ENCODE data around the gene TOM1L1. TPM values are rescaled to one million over a fixed set of nuclear protein-coding genes. Genes with fewer than 3 reads are reported as not detected.
A peak's percentile ranks its signal among the peaks of the same experiment; 100 is the strongest.

TOM1L1 gene
- total RNA-seq, 1 experiment from 2014 or later: 46.8 TPM

DNA sequence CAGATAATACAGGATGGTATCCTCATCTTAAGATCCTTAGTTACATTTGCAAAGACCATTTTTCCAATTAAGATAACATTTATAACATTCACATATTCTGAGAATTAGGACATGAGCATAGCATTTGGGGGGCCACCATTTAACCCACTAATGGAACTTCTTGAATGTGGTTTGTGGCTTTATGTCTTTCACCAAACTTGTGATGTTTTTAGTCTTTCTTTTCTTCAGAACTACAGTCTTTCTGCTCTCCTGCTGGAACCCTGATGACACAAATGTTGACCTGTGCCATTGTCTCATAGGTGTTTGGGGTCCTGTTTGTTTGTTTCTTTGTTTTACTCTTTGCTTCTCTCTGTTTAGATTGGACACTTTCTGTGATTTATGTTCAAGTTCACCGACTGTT, 44.6 kb downstream of the TOM1L1 start:
- CTCF ChIA-PET: interaction anchor here (0.6 kb wide), 1 partner anchor 1482 kb away, joined by 3 read pairs; no protein-coding TSS in a partner anchor
- Mint-ChIP-seq H3K27ac (ENCODE audit: unreplicated experiment) (no peak overlapping the region), H3K4me1 (ENCODE audit: low read depth, unreplicated experiment) (peaks cover 15% of the 10 kb centered on the region), H3K9me3 (ENCODE audit: low read depth, unreplicated experiment) (no peaks in the 10 kb centered on the region), H3K4me3 (ENCODE audit: low read depth, unreplicated experiment) (no peak overlapping the region), H3K27me3 (ENCODE audit: unreplicated experiment) (no peaks in the 10 kb centered on the region), H3K36me3 (ENCODE audit: insufficient read depth, unreplicated experiment) (peaks cover 10% of the 10 kb centered on the region)
- TF ChIP-seq, protein P1, sequence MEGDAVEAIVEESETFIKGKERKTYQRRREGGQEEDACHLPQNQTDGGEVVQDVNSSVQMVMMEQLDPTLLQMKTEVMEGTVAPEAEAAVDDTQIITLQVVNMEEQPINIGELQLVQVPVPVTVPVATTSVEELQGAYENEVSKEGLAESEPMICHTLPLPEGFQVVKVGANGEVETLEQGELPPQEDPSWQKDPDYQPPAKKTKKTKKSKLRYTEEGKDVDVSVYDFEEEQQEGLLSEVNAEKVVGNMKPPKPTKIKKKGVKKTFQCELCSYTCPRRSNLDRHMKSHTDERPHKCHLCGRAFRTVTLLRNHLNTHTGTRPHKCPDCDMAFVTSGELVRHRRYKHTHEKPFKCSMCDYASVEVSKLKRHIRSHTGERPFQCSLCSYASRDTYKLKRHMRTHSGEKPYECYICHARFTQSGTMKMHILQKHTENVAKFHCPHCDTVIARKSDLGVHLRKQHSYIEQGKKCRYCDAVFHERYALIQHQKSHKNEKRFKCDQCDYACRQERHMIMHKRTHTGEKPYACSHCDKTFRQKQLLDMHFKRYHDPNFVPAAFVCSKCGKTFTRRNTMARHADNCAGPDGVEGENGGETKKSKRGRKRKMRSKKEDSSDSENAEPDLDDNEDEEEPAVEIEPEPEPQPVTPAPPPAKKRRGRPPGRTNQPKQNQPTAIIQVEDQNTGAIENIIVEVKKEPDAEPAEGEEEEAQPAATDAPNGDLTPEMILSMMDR (IDR thresholded peaks at IDR 0.05; ENCODE audit: unreplicated experiment): no peak
- no TSS peak for BruUV-seq (replicated peaks)
- intact Hi-C loops (cut with micrococcal nuclease; ENCODE audit: unreplicated experiment): no loop called here
- no peak for DNase-seq

DNA sequence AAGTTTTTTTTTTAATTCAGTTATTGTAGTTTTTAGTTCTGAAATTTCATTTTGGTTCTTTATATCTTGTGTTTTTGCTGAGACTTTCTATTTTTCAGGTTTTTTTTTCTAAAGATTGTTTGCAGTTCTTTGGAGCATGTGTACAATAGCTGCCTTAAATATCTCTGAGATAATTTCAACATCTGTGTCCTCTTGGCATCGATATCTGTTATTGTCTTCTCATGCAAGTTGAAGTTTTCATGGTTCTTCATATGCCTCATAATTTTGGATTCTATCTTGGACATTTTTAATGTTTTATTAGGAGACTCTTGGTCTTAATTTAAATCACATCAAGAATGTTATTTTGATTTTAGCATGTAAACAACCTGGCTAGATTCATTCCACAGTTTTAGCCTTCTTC, 45.0 kb downstream of the TOM1L1 start:
- Mint-ChIP-seq H3K36me3 (ENCODE audit: insufficient read depth, unreplicated experiment) (peaks cover 10% of the 10 kb centered on the region), H3K4me1 (ENCODE audit: low read depth, unreplicated experiment) (peaks cover 15% of the 10 kb centered on the region), H3K9me3 (ENCODE audit: low read depth, unreplicated experiment) (no peaks in the 10 kb centered on the region), H3K27ac (ENCODE audit: unreplicated experiment) (no peak overlapping the region), H3K4me3 (ENCODE audit: low read depth, unreplicated experiment) (no peak overlapping the region), H3K27me3 (ENCODE audit: unreplicated experiment) (no peaks in the 10 kb centered on the region)
- intact Hi-C loops (cut with micrococcal nuclease; ENCODE audit: unreplicated experiment): no loop called here
- CTCF ChIA-PET: interaction anchor here (0.6 kb wide), 1 partner anchor 1482 kb away, joined by 3 read pairs; no protein-coding TSS in a partner anchor
- no TSS peak for BruUV-seq (replicated peaks)
- TF ChIP-seq, protein P1 (IDR thresholded peaks at IDR 0.05; ENCODE audit: unreplicated experiment): no peak
- no peak for DNase-seq

DNA sequence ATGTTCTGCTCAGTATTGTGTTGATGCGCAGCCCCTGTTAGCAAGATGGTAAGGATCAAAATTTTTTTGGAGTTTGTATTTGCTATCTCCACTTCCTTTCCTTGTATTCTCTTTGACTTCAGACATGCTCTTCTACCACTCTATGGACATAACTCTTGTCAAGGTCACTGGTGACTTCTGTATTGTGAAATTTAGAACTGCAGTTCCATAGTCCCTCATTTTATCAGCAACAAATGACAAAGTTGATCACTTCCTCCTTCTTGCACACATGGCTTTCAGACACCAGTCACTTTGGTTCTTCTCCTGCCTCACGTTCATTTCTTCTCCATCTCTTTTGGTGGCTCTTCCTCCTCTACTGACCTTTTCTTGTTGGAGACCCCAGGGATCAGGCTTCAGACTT, 46.7 kb downstream of the TOM1L1 start:
- TF ChIP-seq, protein P1 (IDR thresholded peaks at IDR 0.05; ENCODE audit: unreplicated experiment): no peak
- no TSS peak for BruUV-seq (replicated peaks)
- H3K27me3 Mint-ChIP-seq (ENCODE audit: unreplicated experiment): no peaks in the 10 kb centered on the region
- DNase-seq: no peak
- CTCF ChIA-PET: no interaction called here
- H3K4me3 Mint-ChIP-seq (ENCODE audit: low read depth, unreplicated experiment): no peak overlapping the region
- intact Hi-C loops (cut with micrococcal nuclease; ENCODE audit: unreplicated experiment): no loop called here
- H3K36me3 Mint-ChIP-seq (ENCODE audit: insufficient read depth, unreplicated experiment): peaks cover 10% of the 10 kb centered on the region
- H3K27ac Mint-ChIP-seq (ENCODE audit: unreplicated experiment): no peak overlapping the region
- H3K4me1 Mint-ChIP-seq (ENCODE audit: low read depth, unreplicated experiment): peaks cover 15% of the 10 kb centered on the region
- no peaks in the 10 kb centered on the region for H3K9me3 Mint-ChIP-seq (ENCODE audit: low read depth, unreplicated experiment)

DNA sequence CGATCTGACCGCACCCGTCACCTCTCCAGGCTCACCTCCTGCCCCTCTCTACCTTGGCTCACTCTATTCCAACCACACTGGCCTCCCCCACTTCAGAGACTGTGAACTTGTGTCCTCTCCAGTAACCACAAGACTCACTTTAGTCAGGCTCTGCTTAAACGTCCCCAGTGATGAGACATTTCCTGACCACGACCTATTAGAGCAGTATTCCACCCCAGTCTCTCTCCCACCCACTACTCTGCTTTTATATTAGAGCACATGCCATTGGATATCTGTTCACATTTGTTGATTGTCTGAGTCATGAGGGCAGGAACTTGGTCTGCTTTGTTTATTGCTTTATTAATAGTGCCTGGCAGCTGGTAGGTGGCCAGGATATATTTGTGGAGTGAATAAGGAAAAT, 47.7 kb downstream of the TOM1L1 start:
- Mint-ChIP-seq H3K4me3 (ENCODE audit: low read depth, unreplicated experiment) (no peak overlapping the region), H3K27me3 (ENCODE audit: unreplicated experiment) (no peaks in the 10 kb centered on the region), H3K27ac (ENCODE audit: unreplicated experiment) (peak overlapping the region; percentile 79), H3K36me3 (ENCODE audit: insufficient read depth, unreplicated experiment) (peaks cover 10% of the 10 kb centered on the region), H3K4me1 (ENCODE audit: low read depth, unreplicated experiment) (peaks cover 15% of the 10 kb centered on the region), H3K9me3 (ENCODE audit: low read depth, unreplicated experiment) (no peaks in the 10 kb centered on the region)
- CTCF ChIA-PET: no interaction called here
- TF ChIP-seq, protein P1 (IDR thresholded peaks at IDR 0.05; ENCODE audit: unreplicated experiment): no peak
- DNase-seq: peak; percentile 36
- BruUV-seq (replicated peaks): no TSS peak
- intact Hi-C loops (cut with micrococcal nuclease; ENCODE audit: unreplicated experiment): no loop called here

Data from Calu3 (cell line).